Activated gamma-delta T cell treated with anti-CD3 and anti-CD28 coated beads, Interleukin-2, amount 50 U/mL, for 16 hours (primary cell): Measurements from ENCODE around the gene APRT.
"Not testable (repeated sequence)": the region's sequence is repeated elsewhere in the genome, so short reads cannot be mapped to it uniquely, and the experiment has no call there.

ENCODE experiments used
- DNase-seq: peaks from one replicate; pipeline ENCODE4 v3.0.0-alpha.2; 2020; ENCODE audit warnings: low read depth

APRT gene

DNA sequence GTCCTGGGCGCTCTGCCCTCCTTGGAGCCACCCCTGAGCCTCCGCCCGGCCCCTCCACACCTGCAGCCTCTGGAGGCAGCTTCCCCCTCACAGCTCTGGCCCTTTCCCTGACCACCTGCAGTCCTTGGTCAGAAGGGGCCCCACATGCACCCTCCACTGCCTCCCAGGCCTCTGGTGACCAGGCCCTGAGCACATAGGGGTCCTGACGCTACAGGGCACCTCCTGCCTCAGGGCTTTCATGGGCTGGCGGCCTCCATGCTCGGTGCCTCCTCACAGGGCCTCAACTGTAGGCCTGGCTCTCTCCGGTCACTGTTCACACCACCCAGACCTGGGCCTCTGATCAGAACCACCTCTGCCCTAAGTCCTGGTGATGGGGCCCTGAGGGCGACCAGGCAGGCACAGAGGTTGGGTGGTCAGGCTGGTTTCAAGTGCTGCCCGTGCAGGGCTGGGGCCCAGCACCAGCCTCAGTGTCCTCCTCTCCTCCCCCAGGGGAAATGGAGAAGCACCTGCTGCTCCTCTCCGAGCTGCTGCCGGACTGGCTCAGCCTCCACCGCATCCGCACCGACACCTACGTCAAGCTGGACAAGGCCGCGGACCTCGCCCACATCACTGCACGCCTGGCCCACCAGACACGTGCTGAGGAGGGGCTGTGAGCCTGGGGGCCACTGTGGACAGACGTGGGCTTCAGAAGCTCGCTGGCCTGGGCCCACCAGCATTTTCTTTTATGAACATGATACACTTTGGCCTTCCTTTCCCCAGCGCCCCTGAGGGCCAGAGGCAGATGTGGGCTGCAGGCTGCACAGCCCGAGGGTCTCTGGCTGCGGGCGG lies 3.9 kb downstream of the APRT start:
- no peak for DNase-seq

DNA sequence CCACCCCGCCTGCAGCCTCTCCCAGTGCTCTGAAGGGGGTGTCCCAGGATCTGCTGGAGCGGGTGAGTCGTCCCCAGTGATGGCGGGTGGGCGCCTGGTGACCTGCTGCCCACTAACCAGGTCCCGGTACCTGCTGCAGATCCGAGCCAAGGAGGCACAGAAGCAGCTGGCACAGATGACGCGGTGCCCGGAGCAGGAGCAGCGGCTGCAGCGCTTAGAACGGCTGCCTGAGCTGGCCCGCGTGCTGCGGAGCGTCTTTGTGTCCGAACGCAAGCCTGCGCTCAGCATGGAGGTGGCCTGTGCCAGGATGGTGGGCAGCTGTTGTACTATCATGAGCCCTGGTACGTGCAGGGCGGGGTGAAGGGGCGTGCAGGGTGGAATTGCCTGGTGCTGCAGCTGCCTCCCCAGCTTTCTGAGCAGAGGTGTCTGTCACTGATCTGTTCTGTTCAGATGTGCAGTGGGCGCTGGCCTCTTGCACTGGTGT lies 4.5 kb downstream of the APRT start:
- DNase-seq, result no peak

DNA sequence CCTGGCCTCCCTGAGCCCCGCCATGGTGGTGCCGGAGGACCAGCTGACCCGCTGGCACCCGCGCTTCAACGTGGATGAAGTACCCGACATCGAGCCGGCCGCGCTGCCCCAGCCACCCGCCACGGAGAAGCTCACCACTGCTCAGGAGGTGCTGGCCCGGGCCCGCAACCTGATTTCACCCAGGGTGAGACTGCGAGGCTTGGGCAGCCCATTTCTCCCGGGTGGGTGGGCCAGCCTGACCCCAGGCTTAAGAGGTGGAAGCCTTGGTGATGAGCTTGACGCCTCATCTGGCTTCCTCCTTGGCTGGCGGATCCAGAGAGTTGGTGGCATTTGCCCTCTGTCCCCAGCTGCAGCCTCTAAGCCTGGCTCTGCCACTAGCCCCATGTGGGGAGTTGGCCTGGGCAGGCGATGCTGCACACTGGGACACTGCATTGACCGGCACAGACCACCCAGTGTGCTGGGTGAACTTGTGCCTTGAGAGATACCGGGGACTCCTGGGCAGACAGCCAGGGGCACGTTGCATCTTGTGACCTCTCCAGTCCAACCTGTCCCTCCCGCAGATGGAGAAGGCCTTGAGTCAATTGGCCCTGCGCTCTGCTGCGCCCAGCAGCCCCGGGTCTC lies 5.1 kb downstream of the APRT start:
- DNase-seq, result no peak

DNA sequence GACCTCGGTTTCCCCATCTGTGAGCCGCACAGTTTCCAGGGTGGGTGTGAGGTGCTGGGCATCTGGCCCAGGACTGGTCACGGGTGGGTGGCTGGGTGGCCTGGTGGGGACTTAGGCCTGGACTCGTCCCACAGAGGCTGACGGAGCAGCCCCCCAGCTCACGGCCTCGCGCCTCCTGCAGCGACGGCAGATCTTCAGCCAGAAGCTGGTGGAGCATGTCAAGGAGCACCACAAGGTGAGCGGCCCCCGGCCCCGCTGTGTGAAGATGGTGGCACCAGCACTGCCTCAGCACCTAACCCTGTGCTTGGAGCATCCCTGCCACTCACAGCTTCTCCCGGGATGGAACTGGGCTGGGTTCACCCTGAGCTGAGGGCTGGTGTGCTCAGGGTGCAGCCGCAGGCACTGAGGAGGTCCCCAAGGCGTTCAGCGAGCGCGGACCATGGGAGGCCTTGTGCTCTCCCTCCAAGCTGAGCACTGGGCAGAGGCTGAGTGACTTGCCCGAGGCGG lies 5.8 kb downstream of the APRT start:
- no peak for DNase-seq

DNA sequence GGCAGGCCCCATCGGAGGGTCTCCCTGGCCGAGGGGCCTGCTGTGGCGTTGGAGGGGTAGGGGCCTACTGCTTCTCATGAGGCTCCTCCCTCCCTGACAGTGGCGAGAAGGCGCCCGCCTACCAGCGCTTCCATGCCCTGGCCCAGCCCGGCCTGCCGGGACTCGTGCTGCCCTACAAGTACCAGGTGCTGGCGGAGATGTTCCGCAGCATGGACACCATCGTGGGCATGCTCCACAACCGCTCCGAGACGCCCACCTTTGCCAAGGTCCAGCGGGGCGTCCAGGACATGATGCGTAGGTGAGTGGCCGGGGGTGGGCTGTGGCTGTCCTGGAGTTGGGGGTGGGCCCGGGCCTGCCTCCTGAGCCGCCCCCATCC lies 6.4 kb downstream of the APRT start:
- no peak for DNase-seq

DNA sequence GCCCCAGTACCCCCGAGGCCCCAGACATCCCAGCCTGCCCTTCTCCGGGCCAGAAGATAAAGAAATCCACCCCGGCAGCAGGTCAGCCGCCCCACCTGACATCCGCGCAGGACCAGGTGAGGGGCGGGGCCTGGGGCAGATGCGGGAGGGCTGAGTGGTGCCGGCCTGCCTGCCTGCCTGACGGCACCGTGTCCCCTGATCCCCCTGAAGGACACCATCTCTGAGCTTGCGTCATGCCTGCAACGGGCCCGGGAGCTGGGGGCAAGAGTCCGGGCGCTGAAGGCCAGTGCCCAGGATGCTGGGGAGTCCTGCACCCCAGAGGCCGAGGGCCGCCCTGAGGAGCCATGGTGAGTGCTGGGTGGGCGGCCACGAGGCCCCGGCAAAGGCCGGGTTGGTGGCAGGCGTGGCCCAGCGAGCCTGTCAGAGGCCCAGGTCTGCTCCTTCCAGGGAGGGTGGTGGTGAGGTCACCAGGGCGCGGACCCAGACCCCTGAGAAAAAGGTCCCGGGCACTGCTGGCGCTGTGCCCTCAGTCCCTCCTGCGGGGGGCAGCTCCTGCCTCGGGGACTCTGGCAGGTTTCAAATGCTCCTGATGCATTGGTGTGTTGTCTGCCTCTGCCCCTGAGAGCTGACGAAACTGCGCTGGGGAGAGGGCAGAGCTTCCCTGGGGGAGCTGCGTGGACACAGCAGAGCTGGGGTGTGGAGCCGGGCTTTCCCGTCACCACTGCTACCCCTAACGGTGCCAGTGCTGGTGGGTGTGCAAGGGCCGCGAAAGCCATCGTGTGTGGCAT lies 7.0 kb downstream of the APRT start:
- DNase-seq, result no peak

DNA sequence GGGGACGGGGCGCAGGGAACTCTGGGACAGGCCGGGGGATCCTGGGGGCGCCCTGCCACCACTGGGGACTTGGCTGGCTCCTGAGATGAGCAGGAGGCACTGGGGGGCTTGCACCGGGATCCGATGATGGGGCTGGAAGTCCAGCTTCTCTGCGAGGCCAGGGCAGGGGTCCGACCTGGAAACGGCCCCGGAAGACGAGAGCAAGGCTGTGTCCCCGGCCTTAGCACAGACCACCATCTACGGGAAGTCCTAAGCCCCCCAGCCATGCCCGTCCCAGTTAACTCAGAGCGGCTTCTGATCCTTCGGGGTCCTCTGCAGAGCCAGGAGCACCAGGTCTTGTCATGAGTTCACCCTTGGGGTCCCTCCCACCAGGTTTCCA lies 7.6 kb downstream of the APRT start:
- no peak for DNase-seq

DNA sequence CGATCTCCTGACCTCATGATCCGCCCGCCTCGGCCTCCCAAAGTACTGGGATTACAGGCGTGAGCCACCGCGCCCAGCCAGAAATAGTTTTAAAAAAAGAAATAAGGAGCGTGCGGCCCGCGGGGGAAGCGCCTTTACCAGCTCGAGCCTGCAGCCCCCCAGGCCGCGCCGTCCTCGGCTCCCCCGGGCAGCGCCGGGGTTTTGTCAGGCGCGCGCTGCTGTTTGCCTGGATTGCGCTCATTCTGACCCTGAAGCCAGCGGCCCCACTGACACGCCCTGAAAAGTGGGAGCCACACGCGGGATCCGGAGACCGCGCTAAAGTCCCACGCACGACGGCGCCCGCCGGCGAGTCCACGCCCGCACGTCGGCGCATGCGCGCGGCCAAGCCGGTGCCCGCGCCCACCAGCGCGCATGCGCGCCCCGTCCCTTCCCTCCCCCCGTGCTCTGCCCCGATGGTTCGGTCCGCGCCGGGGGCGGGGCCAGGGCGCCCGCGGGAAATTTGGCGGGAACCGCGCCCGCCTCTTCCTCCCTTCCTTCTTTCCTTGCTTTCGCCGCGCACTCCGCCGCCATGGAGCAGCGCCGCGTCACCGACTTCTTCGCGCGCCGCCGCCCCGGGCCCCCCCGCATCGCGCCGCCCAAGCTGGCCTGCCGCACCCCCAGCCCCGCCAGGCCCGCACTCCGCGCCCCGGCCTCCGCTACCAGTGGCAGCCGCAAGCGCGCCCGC lies 8.3 kb downstream of the APRT start, which contains the start of gene CDT1:
Gene CDT1, plus strand, starts transcription at position 526 of the 724 bp plus-strand sequence. Its CDS starts 43 bp downstream, at position 569.
- DNase-seq, result peak; percentile 76

DNA sequence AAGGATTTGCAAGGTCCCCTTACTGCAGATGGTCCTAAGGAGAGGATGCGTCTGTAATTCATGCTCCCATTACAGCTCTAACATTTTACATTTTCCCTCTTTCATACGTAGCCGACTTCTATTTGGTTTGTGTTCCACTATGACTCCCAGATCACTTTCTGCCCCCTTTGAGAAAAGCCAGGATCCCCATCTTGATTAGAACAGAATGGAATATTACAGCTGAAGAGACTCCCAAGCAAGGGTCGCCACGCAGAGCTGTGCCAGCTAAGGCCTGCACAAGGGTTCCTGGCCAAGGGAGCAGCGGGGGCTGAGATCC lies 11.5 kb downstream of the APRT start:
- DNase-seq, result no peak

DNA sequence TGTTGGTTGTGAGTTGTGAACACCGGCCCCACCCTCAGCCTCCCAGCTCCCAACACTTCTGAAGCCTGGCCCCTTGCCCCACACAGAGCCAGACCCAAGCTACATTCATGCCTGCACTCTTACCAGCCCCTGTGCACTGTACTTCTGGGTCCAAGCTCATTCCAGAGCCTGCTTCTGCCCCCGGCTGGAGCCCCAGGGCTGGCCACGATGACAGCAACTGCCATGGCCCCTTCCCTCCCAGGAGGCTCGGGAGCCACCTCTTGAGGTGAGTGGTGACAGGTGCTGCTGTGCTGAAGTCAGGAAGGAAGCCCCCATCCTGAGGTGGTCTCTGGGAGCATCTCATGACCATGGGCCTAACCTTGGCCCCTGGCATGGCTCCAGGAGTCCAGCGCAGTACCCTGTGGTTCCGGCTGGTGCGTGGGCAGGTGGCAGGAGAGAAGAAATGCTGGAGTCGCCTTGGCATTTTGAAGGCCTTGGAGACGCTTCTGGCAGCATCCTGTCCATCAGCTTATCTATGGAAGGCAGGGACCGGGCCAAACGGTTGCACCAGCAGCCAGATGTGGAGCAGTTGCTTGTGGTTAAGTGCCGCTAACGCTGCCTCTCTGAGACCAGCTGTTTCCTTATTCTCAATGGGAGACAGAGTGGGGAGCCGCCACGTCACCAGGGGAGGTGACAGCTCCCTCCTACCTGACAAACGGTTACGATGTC lies 12.0 kb downstream of the APRT start:
- DNase-seq, result no peak

DNA sequence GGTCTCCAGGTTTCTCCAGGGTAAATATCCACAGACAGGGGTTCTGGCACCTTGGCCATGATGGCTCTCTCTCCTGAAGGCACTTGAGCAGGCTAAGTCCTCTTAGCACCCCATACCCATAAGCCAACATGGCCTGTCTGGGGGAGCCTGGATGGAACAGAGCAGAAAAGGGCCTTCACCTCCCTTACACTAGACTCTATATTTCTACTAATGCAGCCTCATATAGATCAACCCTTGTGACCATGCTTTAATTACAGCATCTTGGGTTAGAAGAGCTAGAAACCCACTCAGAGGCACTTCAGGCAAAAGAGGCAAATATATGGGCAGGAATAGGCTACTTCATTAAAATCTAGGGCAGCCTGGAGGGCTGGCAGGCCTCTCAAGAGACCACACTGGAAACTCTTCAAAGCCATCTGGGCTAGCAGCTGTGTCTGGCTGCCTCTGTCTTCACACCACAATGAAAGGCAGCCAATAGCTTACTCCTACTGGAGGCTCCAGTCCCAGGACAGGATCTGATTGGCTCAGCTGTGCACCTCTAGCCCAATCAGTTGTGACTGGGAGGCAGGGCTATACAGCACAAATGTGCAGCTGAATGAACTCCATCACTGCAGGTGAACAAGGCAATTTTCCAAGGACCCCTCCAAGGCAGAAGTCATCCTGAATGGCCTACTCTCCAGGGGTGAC lies 12.8 kb downstream of the APRT start:
- no peak for DNase-seq

DNA sequence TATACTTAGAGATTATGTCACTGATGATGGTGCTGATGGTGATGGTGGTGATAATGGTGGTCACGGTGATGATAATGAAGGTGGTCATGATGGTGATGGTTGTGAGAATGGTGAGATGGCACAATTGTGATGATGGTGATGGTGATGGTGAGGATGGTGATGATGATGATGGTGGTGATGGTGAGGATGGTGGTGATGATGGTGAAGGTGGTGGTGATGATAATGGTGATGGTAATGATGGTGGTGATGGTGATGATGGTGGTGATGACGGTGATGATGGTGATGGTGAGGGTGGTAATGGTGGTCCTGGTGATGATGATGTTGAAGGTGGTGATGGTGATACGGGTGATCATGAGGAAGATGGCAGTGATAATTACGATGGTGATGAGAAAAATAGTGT lies 13.7 kb downstream of the APRT start:
- DNase-seq, result no peak

DNA sequence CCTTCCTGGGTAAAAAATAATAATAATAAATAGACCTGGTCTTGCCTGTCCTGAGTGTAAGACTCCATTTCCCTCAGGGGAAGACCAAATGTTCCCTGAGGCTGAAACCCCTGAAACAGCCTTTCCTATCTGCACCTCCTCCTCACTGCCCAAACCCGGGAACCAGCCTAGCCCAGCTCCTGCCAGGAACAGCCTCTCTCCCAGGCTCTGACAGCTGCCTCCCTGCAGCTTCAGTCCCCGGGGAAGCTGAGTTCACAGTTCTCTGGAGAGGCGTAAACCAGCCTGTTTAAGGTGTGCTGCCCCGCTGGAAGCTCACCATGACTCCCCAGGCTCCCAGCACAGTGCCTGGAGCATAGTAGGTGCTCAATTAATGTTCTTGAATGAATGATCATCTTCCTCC lies 15.4 kb downstream of the APRT start:
- DNase-seq, result no peak

DNA sequence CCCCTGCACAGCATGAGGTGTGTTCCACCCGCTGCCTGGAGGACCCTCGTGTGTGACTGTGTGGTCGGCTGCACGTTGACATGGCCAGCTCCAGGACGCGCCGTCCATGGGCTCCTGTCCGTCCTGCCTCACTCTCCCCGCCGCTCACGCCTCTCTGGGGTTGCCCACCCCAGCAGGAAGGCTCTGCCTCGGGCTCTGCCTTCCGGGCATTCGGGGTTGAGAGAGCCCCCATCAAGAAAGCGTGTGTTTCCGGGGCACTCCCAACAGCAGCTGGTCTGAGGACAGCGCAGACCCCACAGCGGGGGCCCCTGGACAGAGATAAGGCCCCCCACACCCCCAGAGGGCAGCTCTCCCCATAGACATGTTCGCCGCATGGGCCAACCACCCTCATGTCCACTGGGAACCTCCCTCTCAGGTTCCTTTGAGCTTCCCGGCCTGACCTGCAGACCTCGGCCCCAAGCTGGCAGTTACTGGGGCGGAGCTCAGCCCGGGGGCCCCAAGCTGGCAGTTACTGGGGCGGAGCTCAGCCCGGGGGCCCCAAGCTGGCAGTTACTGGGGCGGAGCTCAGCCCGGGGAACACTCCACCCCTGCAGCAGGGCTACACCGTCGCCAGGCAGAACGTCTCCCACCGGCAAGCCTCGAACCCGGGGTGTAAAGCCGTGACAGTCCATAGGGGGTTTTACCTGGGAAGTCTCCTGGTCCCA lies 18.3 kb downstream of the APRT start:
- DNase-seq, result no peak

DNA sequence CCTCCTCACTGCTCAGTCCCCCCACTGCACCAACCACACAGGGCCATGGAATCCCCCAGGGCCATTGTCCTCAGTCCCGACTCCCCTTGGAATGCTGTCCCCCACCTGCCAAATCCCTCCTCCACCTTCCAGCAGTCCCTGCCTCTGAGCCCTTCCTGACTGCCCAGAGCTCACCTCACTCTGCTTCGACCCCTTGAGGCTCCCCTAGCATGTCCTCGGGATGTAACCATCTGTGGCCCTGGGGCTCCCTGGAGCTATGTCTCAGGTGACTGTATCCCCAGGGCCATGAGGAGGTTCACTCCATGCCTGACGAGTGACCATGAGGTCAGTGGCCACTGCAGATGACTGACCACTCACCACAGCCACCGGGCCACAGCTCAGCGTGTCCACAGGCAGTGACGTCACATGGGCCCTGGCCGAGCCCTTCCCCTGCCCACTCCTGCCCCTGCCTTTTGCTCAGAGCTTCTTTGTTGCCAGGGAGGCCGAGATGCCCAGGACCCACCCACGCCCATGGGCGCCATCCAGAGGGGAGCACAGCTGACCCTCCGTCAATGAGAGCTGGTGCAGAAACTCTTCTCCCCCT lies 19.0 kb downstream of the APRT start:
- DNase-seq, result no peak

DNA sequence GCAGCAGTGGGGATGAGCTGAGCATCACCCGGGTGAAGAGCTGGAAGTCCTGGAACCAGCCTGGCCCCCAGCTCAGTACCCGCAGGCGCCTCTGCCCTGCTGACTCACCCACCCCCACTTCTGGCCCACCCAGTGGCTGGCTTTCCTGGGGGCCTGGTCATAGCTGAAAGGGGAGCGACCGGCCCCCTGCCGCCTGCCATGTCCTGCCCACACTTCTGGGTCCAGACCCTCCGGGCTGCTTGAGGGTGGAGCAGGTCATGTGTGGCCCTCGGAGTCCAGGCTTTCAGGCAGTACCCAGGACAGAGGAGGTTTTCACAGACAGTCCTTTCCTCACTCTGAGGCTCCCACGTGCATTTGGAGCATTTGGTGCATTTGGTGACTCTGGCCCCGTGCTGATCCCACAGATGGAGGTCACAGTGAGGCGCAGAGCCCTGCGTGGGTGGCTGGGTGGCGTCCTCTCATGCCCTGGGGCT lies 19.6 kb downstream of the APRT start:
- DNase-seq, result no peak

DNA sequence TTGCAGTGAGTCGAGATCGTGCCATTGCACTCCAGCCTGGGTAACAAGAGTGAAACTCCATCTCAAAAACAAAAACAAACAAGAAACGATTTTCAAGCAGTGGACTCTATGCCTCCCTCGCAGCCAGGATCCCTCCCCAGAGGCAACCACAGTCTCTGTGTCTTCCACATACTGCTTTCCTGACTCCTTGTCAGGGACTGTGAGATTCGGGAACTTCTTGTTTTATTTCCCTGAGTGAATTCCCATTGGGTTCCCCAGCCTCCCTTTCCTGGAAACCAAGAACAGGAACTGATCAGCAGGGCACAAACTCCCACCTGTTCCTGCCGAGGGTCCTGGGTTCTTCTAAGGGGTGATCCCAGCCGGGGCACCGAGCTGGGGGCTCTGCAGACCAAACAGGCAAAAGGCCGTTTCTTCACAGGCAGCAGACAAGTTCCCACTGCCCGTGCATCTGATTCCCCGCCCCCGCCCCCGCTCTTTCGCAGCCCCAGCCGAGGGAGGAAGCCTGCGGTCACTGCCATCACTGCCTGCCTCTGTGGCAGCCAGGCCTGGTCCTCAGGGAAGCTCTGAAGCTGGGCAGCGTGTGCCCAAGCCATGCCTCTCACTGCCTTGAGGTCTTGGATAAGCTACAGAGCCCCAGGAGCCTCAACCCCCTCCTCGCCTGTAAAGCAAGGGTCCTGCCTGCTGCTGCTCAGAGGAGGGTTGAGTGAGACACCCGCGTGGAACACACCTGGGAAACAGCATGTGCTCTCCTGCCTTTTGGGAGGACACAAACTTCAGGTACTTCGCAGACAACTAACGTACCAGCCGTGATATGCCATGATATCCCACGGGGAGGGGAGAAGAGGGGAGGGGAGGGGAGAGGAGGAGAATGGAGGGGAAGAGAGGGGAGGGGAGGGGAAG lies 21.2 kb downstream of the APRT start:
- DNase-seq, result no peak

DNA sequence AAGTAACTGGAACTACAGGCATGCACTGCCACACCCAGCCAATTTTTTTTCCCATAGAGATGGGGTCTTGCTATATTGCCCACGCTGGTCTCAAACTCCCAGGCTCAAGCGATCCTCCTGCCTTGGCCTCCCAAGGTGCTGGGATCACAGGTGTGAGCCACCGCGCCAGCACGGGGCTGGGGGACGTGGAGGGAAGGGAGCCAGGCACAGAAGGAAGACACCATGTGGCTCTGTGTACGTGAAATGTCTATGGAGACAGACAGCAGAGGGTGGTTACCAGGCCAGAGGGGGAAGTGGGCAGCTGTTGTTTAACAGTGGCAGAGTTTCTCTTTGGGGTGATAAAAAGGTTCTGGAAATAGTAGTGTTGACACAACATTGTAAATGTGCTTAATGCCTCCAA lies 22.1 kb downstream of the APRT start:
- no peak for DNase-seq

DNA sequence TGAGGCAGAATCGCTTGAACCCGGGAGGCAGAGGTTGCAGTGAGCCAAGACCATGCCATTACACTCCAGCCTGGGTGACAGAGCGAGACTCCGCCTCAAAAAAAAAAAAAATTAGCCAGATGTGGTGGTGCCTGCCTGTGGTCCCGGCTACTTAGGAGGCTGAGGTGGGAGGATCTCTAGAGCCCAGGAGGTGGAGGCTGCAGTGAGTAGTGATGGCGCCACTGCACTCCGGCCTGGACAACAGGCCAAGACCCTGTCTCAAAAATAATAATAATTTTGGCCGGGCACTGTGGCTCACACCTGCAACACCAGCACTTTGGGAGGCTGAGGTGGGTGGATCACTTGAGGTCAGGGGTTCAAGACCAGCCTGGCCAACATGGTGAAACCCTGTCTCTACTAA lies 23.0 kb downstream of the APRT start:
- not testable (repeated sequence) for DNase-seq
